Activated CD8-positive, alpha-beta memory T cell treated with anti-CD3 and anti-CD28 coated beads, Interleukin-2, amount 50 U/mL, for 24 hours (primary cell): ENCODE measurements around the gene PAX5.

Source experiments
- DNase-seq: peaks from one replicate; pipeline ENCODE4 v3.0.0-alpha.2; 2020; ENCODE audit errors: extremely low read depth

Gene PAX5

DNA sequence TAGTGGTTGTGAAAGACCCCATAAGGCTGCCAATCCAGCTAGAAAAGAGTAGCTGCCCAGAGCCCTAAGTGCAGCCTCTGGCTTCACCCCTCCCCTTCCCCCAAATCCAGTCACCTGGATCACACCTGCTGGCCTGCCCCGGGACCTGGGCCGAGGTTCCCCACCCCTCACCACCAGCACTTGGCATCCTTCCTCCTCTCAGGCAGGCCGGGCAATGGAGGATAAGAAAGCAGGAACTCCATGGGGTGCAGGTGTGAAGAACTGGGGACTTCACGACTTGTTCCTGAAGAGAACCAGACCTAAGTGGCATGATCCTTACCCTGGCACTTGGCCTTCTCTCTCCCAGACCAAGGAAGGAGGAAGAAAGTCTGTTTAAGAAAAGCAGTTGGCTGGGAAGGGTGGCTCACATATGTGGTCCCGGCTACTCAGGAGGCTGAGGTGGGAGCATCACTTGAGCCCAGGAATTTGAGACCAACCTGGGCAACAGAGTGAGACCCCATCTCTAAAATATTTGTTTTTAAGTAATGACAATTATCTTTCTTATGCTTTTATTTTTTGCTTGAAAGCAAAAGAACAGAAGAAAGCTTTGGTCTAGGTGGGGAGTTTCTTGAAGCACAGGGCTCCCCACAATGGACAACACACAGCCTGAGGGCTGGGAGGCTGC, 131.1 kb downstream of the PAX5 start:
- no peak for DNase-seq

DNA sequence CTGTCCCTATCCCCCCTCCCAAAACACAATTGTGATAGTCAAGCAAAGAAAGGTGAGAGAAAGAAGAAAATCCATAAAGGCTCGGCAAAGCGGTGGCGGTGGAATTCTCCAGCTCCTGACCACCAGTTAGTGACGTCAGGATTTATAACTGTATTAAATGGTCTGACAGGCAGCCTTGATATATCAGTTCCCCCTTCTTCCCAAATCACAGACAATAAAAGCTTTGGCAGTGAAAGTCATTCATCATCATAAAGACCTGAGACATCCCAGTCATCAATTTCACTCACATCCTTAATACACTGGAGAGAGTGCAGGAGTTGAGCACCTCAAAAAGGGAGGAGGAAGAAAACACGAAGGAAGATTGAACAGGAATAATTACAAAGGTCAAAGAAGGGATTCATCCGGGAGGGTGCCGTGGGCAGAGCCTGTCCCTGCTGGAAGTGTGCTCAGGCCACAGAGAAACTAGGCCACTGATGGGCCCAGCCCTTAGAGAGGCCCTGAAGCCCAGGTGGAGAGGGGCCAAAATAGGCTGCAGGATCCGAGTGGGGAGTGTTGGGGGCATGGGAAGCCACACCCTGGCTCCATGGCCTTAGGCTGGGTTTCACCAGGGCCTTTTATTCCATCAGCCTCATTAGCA, 131.9 kb downstream of the PAX5 start:
- DNase-seq = no peak

DNA sequence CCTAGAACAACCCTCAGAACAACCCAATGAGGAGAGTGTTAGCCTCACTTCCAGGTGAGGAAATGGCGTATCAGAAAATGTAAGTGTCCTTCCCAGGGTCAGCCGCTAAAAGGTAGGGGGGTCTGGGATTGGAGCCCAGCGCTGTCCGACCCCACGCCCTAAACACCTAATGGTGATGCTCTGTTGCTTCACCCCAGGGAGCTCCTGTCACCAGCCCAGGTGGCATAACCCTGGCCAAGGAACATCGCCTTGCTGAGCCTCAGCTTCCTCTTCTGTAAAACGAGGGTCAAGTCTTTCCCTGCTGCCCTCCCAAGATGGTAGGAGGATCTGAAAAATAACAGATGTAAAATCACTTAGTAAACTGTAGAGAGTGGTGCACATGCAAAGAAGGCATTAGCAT, 132.5 kb downstream of the PAX5 start:
- no peak for DNase-seq

DNA sequence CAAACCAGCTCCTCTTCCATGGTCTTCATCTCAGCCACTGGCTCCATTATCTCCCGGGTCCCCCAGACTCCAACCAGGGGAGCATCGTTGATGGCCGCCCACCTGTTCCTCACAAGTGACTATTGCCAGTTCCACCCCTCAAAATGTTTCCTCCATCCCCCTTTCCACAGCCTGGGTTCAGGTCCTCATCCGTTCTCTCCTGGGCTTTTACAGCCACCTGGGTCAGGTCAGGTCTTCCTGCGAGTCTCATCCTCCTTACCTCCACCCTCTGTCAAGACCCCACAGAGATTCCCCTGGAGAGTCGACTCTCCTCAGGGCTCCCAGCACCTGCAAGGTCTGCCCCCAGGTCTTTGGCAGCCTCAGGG, 133.2 kb downstream of the PAX5 start:
- DNase-seq = no peak

DNA sequence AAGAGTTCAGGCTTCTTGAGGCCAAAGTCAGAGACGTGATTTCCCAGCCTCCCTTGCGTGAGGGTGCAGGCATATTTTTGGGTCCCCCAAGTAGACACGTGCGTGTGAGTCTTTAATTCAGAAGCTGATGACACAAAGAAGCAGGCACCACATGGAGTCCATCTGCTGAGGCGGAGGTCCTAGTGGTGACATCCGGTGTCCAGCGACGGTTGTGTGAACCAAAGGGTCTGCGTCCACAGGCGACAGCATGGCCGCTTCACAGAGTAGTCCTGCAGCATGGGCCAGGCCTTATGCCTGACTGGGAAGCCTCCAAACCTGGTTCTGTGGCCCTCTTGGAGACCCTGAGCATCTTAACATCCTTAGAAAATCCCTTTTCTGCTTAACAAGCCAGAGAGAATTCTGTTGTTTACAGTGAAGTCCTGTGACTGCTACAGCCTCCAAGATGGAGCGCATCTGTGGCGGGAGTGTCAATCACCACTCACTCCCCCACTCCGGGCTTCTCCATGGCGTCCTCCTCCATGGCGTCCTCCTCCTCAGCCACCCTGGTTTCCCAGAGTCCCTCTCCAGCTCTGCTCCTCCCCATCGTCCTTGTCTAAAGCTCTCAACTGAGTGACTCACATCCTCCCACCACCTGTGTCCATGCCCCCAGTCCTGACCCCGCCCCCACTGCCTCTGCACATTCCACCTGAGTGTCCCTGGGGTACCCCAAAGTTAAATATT, 133.8 kb downstream of the PAX5 start:
- DNase-seq = no peak

DNA sequence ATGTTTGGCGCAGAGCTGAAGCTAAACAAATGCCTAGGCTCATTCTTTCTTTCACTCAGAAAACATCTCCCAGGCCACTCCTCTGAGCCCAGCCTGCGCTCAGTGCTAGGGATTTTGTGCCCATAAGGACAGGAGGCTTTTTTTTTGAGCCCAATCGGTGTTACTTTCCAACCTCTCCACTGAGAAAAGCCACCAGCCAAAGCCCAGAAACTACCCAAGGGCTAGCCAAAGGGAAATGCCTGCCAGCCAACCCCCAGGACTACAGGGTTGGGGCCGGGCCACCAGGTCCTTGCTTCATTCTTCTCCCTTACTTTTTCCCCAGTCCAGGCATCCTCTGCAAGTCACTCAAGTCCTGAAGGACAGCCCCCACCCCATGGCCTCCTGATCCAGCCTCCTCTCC, 134.7 kb downstream of the PAX5 start:
- no peak for DNase-seq

DNA sequence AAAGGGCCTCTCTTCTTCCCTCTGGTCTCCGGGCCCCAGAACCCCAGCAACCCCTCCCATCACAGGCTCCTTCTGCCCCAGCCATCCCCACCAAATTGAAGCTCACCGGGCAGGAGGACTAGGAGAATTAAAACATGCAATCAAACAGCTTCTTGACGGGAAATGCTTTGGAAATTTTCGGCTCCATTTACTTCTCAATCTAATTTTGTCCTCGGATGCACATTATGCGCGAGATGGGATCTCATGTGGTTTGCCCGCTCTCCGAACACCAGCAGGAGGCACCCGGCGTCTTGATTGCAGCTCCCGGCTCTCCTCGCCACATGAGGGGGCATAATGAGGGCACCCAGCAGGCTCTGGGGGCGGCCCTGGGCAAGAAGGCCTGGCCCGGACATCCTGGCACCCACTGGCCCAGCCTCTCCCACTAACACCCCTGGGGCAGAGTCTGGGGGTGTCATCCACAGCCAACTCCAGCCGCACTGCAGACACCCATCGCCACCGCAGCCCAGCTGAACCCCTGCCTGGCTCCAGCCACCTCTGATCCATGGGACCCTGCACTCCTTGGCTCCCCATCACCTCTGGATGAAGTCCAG, 135.5 kb downstream of the PAX5 start:
- DNase-seq = no peak

DNA sequence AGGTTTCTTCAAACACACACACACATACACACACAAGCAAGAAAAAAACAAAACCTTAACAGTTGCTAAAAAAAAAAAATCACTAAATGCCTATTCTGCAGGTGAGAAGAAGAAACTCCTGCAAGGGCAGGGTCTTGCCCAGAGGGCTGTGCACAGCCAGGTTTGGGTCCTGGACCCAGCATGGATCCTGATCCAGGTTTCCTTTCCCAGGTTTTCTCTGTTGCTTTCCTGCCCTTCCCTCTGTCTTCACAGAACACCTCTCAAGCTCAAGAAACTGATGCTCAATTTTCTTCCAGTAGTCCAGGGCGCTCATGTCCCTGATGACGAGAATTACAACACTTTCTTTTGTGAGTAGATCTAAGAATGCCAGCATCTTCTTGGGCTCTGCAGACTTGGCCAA, 136.6 kb downstream of the PAX5 start:
- DNase-seq = no peak

DNA sequence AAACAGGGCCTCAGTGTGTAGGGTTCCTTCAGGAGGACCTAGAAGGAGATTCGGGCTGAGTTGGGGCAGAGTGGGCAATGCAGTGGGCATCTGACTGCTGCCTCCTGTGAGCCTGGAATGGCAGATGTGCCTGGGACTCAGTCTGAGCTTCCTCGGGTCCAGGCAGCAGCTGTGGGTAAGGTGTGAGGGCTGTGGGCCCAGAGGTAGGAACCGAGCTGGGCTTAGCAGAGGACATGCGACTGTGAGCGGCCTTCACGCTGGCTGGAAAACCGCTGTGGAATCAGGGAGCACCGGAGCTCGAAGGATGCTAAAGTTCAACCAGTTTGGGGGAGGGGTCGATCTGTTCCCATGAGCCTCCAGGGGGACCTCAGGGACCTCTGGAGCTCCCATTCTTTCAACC, 137.0 kb downstream of the PAX5 start:
- DNase-seq = no peak

DNA sequence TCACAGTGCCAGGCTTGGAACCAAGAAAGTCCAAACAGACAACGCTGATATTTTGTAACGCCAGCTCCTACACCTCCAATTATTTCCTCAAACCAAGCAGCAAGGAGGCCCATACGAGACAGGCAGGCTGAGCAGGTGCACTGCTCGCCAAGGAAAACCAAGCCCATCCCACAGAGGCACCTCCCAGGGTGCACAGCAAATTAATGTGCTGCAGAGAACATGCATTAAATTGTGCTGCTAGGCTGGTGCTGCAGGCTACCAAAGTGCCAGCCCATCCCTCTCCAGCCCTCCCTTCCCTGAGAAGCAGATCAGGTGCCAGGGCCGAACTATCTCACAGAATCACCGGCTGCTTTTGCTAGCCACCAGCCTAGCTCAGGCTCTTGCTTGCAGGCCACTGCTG, 137.8 kb downstream of the PAX5 start:
- no peak for DNase-seq

DNA sequence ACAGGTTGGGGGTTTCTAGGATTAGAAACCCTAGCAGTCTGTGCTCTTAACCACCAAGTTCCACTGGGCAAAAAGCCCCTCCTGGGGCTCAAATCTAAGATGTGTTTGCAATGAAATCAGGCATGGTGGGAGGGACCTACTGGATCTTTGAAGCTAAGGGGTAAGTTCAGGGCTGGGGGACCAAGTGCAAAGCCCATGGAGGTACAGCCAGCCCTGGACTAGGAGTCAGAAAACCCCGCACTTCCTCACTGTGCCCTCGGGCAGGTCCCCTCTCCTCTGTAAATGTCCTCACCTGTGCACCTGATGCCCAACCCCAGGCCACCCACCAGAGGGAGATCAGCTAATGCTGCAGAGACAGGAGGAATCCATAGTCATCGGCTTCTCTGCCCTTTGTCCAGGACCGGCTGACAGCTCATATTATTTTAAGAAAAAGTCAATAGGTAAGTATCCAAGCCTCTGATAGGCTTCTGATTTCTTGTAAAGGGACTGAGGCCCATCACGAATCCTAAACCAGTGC, 138.3 kb downstream of the PAX5 start:
- no peak for DNase-seq

DNA sequence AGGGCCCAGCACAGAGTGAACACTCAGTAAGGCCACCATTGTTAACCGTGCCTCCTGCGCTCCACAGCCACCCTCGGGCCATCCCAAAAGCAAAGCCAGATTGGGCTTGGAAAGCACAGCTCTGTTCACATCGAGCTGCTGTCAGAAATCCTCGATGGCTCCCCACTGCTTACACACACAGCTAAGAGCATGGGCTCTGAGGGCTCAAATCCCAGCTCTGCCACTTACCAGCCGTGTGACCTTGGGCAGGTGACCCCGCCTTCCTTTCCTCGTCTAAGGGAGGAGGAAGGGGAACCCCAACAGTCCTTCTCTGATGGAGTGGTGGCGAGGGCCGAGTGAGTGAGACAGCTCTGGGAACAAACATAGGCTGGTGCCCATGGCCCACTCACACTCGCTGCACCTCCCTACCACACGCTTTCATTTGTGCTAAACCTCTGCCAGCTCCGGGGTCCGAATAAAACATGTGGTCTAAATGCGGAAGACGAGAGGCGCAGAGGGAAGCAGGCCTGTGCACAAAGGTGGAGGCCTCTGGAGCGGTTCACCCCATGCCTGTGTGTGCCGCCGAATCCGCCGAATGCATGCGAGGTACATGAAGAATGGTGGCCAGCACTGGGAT, 139.3 kb downstream of the PAX5 start:
- no peak for DNase-seq

DNA sequence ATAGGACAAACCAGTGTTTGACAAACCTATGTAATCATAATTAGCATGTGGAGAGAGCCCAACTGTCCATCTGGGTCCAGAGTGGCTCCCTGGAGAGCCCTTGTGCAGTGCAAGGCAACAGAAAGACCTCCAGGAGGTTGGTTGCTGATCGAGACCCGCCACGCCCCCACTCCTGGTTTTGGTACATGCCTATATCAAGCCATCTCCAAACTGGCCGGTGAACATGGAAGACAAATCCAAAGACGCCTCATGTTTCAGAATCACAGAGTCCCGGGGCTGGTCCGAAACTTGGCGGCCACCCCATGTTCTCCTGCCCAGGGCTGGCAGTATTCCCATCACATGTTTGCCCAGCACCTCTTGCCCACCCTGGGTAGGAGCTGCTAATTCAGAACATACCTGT, 140.2 kb downstream of the PAX5 start:
- no peak for DNase-seq

DNA sequence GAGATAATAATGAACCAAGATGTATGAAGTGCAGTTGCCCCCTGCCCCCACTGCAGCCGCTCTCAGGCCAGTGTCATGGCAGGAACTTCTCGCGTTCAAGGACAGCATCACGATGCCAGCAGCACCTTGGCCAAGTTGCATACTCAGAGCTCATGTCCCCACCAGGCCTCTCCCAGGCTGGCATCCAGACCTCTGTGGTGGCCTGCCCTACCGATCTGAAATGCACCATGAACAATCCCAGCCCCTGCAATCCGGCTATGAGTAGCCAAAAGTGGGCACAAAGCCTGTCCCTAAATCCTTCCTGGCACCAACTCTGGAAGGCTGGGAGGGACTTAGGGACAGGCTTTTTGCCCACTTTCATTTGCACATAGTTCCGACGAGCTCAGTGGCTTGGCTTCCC, 140.9 kb downstream of the PAX5 start:
- no peak for DNase-seq

DNA sequence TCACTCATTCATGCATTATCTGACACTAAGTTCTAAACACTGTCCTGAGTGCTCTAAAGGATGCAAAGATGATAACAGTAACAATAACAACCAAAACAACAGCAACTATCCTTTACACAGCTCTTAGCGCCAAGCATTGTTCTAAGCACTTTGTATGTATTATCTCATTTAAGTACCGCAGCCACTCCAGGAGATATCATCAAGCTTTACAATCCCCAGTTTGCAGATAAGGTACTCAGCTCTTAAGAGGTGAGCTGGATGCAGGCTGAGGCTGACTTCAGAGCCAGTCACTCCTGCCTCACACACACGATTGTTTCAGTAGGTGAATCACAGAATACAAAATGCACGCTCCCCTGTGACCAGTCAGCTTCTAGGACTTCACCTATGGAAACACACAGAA, 141.8 kb downstream of the PAX5 start:
- no peak for DNase-seq

DNA sequence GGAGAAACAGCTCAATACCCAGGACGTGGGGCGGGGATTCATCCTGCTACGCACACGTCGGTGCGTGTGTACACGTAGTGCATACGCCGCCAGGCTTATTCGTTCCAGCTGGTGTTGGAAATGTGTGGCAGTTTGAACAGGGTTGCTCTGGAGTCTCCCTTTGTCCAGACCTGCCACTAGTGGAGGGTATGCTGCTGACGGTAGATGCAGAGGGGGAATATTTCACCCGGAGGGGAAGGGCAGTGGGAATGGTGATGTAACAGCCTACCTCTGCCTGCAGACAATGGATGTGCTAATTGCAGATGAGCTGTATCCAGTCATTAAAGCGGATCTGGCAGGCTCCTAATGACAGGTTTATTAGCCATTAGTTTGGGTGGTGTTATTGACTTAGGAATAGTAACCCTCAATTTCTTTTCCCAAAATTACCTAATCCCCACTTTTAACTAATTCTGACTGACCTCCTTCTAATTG, 142.7 kb downstream of the PAX5 start:
- no peak for DNase-seq

DNA sequence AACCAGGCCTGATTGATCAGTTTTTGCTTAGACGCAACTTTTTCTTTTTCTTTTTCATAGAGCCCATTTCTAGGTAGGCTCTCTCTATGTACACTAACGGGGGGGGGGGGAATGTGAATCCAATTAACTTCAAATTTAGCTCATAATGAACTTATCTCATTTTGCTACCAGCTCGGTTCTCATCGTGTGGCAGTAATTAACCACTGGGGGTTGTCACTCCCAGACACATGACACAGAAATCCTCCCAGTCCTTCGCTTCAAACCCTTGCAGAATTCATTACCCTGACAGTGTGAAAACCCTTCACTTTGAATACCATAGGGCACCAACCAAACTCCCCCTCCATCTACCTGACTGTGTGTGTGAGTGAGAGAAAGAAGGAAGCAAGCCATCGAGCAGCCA, 144.2 kb downstream of the PAX5 start:
- no peak for DNase-seq

DNA sequence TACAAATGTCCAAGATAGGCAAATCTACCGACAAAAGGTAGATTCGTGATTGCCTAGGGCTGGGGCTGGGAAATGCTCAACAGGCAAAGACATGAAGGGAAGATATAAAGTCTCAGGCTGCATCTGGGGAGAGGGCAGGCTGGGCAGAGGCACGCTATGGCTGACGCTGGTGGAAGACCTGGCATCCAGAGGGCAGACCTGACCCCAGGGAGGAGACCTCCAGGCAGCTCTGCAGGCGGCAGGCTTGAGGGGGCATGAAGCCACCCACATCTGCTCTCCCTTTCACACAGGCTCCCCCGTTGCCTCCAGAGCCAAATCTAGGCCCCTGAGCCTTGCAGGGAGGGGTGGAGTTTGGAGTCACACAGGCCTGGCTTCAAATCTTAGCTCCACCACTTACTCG, 145.5 kb downstream of the PAX5 start:
- no peak for DNase-seq

DNA sequence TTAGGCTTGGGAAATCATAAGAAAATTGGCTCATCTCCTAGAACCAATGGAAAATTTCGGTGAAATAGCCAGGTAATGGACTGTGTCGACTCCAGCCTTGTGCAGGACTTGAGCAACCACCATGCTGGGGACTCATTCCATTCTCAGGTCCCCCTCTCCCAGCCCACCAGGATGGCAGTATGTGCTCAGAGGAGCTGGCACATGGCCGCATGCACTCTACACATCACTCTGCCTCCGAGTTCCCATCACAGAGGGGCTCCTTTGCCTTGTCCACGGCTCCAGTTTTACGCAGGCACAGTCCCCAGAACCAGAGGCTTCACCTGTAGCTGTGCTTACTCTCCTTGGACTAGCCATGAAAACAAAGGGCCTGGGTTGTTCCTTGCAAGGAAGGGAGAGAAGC, 149.3 kb downstream of the PAX5 start:
- no peak for DNase-seq

DNA sequence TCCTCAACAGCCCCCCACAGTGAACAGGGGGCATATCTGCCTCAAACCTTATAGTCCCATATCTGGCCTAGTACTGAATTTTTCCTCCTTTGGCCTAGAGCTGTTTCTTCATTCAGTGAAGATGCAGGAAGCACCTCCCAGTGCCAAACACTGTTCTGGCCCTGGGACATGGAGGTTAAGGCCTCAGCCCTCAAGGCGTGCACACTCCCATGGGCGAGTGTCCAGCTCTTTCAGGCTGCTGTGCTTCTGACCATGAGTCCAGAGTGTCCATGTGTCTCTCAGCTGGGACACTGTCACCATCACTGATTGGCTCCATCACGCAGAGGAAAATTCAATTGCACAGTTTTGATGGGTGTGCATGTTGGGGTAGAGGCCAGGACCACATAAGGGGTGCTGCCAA, 151.5 kb downstream of the PAX5 start:
- DNase-seq = no peak

DNA sequence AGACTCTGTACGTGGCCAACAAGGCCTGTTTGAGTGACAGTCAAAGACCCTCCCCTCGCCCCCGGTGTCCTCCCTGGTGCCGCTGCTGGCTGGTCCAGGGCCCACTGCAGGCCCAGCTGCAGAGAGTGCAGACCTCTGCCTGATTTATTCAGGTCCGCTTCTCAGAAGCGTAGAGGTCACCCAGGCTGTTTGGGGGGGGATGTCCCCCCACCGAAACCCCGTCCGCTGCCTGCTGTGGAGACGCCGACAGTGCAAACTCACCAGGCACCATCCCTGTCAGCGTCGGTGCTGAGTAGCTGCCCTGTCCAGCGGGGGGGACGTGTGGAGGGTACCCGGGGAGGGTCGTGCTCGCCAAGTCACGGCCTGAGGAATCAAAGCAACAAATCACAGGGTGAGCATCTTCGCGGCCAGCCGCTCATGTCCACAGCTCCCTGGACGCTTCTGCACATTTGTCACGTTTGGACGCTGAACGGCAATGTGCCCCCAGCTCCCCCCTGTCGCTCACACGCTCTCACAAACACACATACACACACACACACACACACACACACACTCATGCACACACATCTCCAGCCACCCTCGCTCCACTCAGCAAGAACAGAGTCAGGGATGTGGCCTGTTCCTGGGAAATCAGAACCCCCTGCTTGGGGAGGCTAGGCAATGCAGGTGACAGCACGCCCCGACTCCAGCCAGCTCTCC, 152.2 kb downstream of the PAX5 start:
- no peak for DNase-seq

DNA sequence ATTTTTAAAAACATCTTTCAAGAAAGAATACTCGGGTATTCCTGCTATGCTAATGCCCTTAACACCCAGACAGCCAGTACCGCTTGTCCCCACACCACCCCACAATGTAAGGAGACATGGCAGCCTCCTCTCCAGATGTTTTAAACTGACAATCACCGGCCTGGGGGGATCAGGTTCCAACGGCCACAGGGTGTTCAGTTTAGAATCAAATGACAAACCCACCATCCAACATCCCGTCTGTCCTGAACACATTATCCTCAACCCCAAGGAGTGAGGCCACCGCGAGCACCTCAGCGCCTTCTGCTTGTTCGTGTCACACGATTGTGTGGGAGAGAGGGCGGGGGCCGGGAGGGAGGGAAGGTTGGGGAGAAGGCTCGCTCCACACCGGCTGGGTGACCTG, 152.8 kb downstream of the PAX5 start:
- no peak for DNase-seq
